ENCODE measurements around the gene CD84.
"Not testable (repeated sequence)": the region's sequence is repeated elsewhere in the genome, so short reads cannot be mapped to it uniquely, and the experiment has no call there.

Gene CD84

GRCh38 chr1:160610569-160611242 lies 31.4 kb upstream of the CD84 start:
- in situ Hi-C loops (cut with HindIII; ENCODE audit: low sequenced_read_pairs) = no loop called here

GRCh38 chr1:160608941-160609340 lies 29.6 kb upstream of the CD84 start:
- in situ Hi-C loops (cut with HindIII; ENCODE audit: low sequenced_read_pairs) = no loop called here

- in situ Hi-C loops (cut with HindIII; ENCODE audit: low sequenced_read_pairs) = no loop called here
Measured at GRCh38 chr1:160608514-160608913, 29.2 kb upstream of the CD84 start.

- in situ Hi-C loops (cut with HindIII; ENCODE audit: low sequenced_read_pairs) = no loop called here
Measured at GRCh38 chr1:160608057-160608456, 28.8 kb upstream of the CD84 start.

GRCh38 chr1:160607672-160608032 lies 28.4 kb upstream of the CD84 start:
- in situ Hi-C loops (cut with HindIII; ENCODE audit: low sequenced_read_pairs) = no loop called here

- in situ Hi-C loops (cut with HindIII; ENCODE audit: low sequenced_read_pairs) = no loop called here
Measured at GRCh38 chr1:160607011-160607671, 27.8 kb upstream of the CD84 start.

GRCh38 chr1:160606611-160607010 lies 27.3 kb upstream of the CD84 start:
- in situ Hi-C loops (cut with HindIII; ENCODE audit: low sequenced_read_pairs) = no loop called here

GRCh38 chr1:160605792-160606479 lies 26.6 kb upstream of the CD84 start:
- in situ Hi-C loops (cut with HindIII; ENCODE audit: low sequenced_read_pairs) = no loop called here

GRCh38 chr1:160605205-160605604 lies 25.9 kb upstream of the CD84 start:
- in situ Hi-C loops (cut with HindIII; ENCODE audit: low sequenced_read_pairs) = no loop called here

- in situ Hi-C loops (cut with HindIII; ENCODE audit: low sequenced_read_pairs) = no loop called here
Measured at GRCh38 chr1:160597705-160598104, 18.4 kb upstream of the CD84 start.

- in situ Hi-C loops (cut with HindIII; ENCODE audit: low sequenced_read_pairs) = no loop called here
Measured at GRCh38 chr1:160597051-160597450, 17.8 kb upstream of the CD84 start.

GRCh38 chr1:160590488-160590887 lies 11.2 kb upstream of the CD84 start:
- in situ Hi-C loops (cut with HindIII; ENCODE audit: low sequenced_read_pairs) = no loop called here

GRCh38 chr1:160588468-160588867 lies 9.2 kb upstream of the CD84 start:
- in situ Hi-C loops (cut with HindIII; ENCODE audit: low sequenced_read_pairs) = no loop called here

- in situ Hi-C loops (cut with HindIII; ENCODE audit: low sequenced_read_pairs) = no loop called here
Measured at GRCh38 chr1:160584784-160585183, 5.5 kb upstream of the CD84 start.

GRCh38 chr1:160582976-160583375 lies 3.7 kb upstream of the CD84 start:
- in situ Hi-C loops (cut with HindIII; ENCODE audit: low sequenced_read_pairs) = not testable (repeated sequence)

GRCh38 chr1:160581961-160582360 lies 2.7 kb upstream of the CD84 start:
- in situ Hi-C loops (cut with HindIII; ENCODE audit: low sequenced_read_pairs) = no loop called here

GRCh38 chr1:160580221-160580812 lies 1.0 kb upstream of the CD84 start:
- in situ Hi-C loops (cut with HindIII; ENCODE audit: low sequenced_read_pairs) = no loop called here

GRCh38 chr1:160578525-160579191 lies 638 bp downstream of the CD84 start:
- in situ Hi-C loops (cut with HindIII; ENCODE audit: low sequenced_read_pairs) = no loop called here

GRCh38 chr1:160578175-160578524 lies 1.1 kb downstream of the CD84 start:
- in situ Hi-C loops (cut with HindIII; ENCODE audit: low sequenced_read_pairs) = no loop called here

GRCh38 chr1:160577671-160578070 lies 1.6 kb downstream of the CD84 start:
- in situ Hi-C loops (cut with HindIII; ENCODE audit: low sequenced_read_pairs) = no loop called here

- in situ Hi-C loops (cut with HindIII; ENCODE audit: low sequenced_read_pairs) = no loop called here
Measured at GRCh38 chr1:160576884-160577283, 2.4 kb downstream of the CD84 start.
